22Rv1 (cell line): Measurements from ENCODE around the gene PLA2R1.

Source experiments
- H3K27ac ChIP-seq: fragments of 450-650 bp; 2 replicates; pipeline ENCODE4 v1.5.1; 2017
- ZFX ChIP-seq: fragments of 450-650 bp; IDR thresholded peaks from 2 replicates; pipeline ENCODE4 v1.6.1; 2017; ENCODE audit warnings: antibody characterized with exemption, borderline replicate concordance
- TF ChIP-seq, protein P1 (sequence below): fragments of 450-650 bp; IDR thresholded peaks from 2 replicates; pipeline ENCODE4 v1.5.1; 2017; ENCODE audit warnings: mild to moderate bottlenecking

PLA2R1 gene

DNA sequence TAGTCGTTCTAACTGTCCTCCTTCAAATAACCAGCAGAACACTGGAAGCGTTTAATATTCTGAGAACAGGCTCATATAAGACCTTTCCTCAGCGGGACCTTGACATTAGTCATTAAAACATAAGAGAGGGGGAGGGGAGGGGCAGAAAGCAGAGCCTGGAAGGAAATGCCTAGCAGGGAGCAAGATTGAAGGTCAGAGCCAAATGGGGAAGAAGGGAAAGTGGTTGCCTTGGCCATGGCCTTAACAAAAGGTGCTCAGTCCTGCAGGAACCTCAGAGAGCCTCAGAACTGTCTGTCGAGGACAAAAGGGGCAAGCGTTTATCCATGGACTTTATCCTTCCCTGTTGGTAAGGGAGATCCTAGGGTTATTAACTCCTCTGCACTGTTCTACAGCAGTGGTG, 856 bp upstream of the PLA2R1 start:
- no peak overlapping the region for H3K27ac ChIP-seq
- TF ChIP-seq ZFX: no peak

DNA sequence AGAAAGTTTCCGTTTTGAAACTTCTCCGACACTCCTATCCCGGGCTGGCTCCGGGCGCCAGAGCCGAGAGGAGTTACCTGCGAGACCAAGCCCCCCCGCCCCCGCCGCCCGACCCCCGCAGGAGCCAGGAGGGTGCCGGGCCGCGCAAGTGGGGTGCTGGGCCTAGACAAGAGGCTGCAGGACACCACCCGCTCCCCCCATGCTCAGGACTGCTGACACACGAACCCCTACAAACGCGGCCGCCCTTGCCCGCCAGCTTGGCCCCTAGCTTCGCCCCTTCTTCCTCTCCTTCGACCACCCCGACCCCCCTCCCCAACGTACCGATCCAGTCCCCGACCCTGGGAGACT, 497 bp downstream of the PLA2R1 start:
- no peak overlapping the region for H3K27ac ChIP-seq
- TF ChIP-seq, protein P1, sequence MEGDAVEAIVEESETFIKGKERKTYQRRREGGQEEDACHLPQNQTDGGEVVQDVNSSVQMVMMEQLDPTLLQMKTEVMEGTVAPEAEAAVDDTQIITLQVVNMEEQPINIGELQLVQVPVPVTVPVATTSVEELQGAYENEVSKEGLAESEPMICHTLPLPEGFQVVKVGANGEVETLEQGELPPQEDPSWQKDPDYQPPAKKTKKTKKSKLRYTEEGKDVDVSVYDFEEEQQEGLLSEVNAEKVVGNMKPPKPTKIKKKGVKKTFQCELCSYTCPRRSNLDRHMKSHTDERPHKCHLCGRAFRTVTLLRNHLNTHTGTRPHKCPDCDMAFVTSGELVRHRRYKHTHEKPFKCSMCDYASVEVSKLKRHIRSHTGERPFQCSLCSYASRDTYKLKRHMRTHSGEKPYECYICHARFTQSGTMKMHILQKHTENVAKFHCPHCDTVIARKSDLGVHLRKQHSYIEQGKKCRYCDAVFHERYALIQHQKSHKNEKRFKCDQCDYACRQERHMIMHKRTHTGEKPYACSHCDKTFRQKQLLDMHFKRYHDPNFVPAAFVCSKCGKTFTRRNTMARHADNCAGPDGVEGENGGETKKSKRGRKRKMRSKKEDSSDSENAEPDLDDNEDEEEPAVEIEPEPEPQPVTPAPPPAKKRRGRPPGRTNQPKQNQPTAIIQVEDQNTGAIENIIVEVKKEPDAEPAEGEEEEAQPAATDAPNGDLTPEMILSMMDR: no peak
- TF ChIP-seq ZFX: no peak

DNA sequence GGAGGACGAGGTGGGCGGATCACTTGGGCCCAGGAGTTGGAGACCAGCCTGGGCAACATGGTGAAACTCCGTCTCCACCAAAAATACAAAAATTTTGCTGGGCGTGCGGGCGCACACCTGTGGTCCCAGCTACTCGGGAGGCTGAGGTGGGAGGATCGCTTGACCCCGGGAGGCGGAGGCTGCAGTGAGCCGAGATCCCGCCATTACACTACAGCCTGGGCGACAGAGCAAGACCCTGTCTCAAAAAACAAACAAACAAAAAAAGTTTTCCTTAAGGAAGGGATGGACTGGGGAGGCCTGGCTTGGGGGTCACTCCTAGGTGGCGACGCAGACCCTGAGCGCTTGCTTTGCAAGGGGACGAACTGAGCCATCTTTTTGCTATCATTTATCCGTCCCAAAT, 882 bp downstream of the PLA2R1 start:
- no peak for TF ChIP-seq ZFX
- TF ChIP-seq, protein P1: no peak
- H3K27ac ChIP-seq: no peak overlapping the region

DNA sequence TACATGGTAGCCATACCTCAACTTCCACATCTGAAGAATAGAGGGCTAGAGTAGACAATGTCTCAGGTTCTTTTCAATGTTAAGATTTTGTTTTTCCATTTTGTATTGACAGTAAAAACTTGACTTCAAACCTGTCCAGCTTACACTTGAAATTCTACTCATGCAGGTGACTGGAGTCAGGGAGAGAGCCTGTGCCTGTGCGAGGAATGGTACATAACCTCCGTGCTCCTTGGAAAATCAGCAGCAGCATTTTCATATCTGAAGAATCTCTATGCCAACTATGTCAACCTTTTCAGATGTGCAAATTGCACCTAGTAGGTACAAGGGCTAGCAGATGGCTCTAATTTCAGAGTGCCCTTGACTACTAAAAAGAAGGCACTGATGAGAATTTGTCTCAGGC, 2.1 kb downstream of the PLA2R1 start:
- H3K27ac ChIP-seq: no peak overlapping the region
- TF ChIP-seq ZFX: no peak
- TF ChIP-seq, protein P1: no peak

DNA sequence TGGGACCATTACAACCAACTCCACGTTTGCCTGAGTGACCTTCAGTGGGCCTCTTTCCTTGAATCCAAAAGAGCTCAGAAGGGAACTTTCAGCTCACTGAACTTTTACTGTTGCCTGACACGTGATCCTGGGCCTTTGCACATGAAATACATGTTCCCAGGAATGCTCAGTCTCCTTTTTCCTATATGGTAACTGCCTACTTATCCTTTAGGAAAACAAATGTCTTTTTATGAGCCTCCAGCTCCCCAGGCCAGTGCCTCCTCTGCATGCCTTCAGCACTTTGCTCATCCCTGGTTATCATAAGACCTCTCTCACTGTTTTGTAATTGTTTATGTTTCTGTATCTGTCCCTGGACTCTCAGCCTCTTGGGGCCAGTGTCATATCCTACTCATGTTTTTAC, 5.1 kb downstream of the PLA2R1 start:
- no peak for TF ChIP-seq ZFX
- TF ChIP-seq, protein P1: no peak
- H3K27ac ChIP-seq: no peak overlapping the region

DNA sequence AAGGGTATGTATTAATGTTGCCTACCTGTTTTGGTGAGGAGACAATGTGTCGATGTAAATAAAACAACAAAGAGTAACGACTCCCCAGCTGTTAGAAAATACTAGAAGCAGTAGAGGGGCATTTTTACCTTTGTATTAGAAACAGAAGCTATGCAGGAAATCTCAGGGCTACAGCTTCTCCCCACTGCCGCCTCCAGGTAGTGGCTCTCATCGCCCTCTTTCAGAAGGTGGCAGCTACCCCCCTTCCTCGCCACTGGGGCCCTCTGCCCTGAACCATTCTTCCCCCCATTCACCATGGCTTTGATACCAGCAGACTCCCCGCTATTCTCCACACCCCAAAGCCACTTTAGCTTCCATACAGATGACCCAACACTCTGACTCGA, 6.7 kb downstream of the PLA2R1 start:
- TF ChIP-seq, protein P1: no peak
- no peak for TF ChIP-seq ZFX
- no peak overlapping the region for H3K27ac ChIP-seq

DNA sequence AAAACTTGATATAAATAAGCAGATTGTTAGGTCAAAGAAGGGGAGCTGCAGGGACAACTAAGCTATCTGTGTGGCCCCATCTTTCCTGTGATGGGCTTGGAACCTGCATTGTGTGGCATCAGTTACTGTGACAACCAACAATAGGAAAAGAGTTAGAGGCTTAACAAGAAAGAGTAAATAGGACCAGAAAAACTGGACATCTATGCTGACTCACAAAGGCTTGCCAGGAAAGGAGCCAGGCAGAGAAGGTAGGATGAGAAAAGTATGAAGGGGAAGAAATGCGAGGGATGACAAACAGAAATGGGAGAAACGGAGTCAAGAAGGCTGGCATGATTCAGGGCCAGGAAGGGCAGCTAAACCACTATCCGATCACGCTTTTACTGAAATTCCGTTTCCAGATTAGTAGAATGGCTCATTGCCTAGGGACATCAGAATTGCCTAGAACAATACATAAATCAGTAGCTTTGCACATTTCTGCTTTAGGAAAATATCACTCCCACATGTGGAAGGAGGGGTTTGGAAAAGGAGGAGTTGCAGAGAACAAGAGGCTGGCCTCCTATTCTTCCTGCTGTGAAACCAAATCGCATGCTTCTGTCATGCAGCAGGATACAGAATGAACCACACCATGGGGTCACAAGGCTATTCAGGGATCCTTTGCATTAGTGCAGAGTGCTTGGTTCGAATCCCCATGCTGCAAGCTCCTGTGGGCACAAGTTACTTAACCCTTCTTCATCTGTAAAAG, 7.3 kb downstream of the PLA2R1 start:
- no peak overlapping the region for H3K27ac ChIP-seq
- TF ChIP-seq, protein P1: no peak
- TF ChIP-seq ZFX: no peak

DNA sequence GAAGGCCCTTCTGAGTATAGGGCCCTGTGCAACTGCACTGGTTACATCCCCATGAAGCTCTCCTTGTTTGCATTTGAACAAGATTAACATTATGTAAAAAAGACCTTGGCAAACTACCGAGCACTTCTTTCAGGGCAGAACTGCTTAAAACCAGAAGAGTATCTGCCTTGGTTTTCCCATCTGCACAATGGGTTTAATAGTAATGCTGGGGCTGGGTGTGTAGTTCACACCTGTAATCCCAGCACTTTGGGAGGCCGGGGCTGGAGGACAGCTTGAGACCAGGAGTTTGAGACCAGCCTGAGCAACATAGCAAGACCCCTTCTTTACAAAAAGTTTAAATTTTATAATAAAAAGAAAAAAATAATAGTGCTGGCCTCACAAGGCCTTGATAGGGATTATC, 8.5 kb downstream of the PLA2R1 start:
- no peak overlapping the region for H3K27ac ChIP-seq
- no peak for TF ChIP-seq ZFX
- TF ChIP-seq, protein P1: no peak
